KMS-11 (cell line): ENCODE results near the gene FAM222A.

Experiments
- H2AFZ ChIP-seq: fragments of 200-600 bp; sonication (generic); 2 replicates; pipeline ENCODE4 v1.6.1; 2016; ENCODE audit warnings: antibody characterized with exemption, mixed run types, low read depth
- H3K27ac ChIP-seq: fragments of 200-600 bp; sonication (generic); 2 replicates; pipeline ENCODE4 v1.6.1; 2016; ENCODE audit warnings: mild to moderate bottlenecking, mixed run types
- H3K27me3 ChIP-seq: fragments of 200-600 bp; sonication (generic); 2 replicates; pipeline ENCODE4 v1.6.1; 2017; ENCODE audit warnings: mild to moderate bottlenecking, low read depth, mixed run types, moderate library complexity; ENCODE audit not compliant: insufficient read depth
- H3K36me3 ChIP-seq: fragments of 200-600 bp; sonication (generic); 2 replicates; pipeline ENCODE4 v1.6.1; 2017; ENCODE audit warnings: mild to moderate bottlenecking, mixed run types; ENCODE audit not compliant: insufficient read depth
- H3K4me1 ChIP-seq: fragments of 200-600 bp; sonication (generic); 2 replicates; pipeline ENCODE4 v1.6.1; 2016; ENCODE audit warnings: mild to moderate bottlenecking, low read depth, mixed run types; ENCODE audit not compliant: poor library complexity, severe bottlenecking
- H3K4me2 ChIP-seq: fragments of 200-600 bp; sonication (generic); 2 replicates; pipeline ENCODE4 v1.7.0; 2016; ENCODE audit warnings: mild to moderate bottlenecking, mixed run types
- H3K4me3 ChIP-seq: fragments of 200-600 bp; sonication (generic); IDR thresholded peaks from 2 replicates; pipeline ENCODE4 v1.6.1; 2017; ENCODE audit warnings: low read depth, low read length, mixed read lengths; ENCODE audit not compliant: insufficient read depth
- H3K79me2 ChIP-seq: fragments of 200-600 bp; sonication (generic); 2 replicates; pipeline ENCODE4 v1.6.1; 2016; ENCODE audit warnings: low read depth, mixed run types; ENCODE audit not compliant: insufficient read depth
- H3K9ac ChIP-seq: fragments of 200-600 bp; sonication (generic); 2 replicates; pipeline ENCODE4 v1.6.1; 2016; ENCODE audit warnings: mild to moderate bottlenecking, mixed run types
- H4K20me1 ChIP-seq: fragments of 200-600 bp; sonication (generic); 2 replicates; pipeline ENCODE4 v1.6.1; 2016; ENCODE audit warnings: mild to moderate bottlenecking, mixed run types; ENCODE audit not compliant: insufficient read depth
- TF ChIP-seq, protein P1 (sequence below): fragments of 200-600 bp; sonication (generic); conservative IDR thresholded peaks from 2 replicates; pipeline ENCODE4 v1.6.1; 2017; ENCODE audit warnings: low read depth, mild to moderate bottlenecking, antibody characterized with exemption, low read length, moderate library complexity, mixed read lengths

FAM222A gene

GRCh38 chr12:109813810-109814416 is 100.3 kb downstream of the FAM222A start:
- H3K27me3 ChIP-seq, result no peaks in the 10 kb centered on the region
- TF ChIP-seq, protein P1, sequence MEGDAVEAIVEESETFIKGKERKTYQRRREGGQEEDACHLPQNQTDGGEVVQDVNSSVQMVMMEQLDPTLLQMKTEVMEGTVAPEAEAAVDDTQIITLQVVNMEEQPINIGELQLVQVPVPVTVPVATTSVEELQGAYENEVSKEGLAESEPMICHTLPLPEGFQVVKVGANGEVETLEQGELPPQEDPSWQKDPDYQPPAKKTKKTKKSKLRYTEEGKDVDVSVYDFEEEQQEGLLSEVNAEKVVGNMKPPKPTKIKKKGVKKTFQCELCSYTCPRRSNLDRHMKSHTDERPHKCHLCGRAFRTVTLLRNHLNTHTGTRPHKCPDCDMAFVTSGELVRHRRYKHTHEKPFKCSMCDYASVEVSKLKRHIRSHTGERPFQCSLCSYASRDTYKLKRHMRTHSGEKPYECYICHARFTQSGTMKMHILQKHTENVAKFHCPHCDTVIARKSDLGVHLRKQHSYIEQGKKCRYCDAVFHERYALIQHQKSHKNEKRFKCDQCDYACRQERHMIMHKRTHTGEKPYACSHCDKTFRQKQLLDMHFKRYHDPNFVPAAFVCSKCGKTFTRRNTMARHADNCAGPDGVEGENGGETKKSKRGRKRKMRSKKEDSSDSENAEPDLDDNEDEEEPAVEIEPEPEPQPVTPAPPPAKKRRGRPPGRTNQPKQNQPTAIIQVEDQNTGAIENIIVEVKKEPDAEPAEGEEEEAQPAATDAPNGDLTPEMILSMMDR, result no peak

GRCh38 chr12:109814600-109815150 is 101.0 kb downstream of the FAM222A start:
- H4K20me1 ChIP-seq, result no peaks in the 10 kb centered on the region
- H3K4me2 ChIP-seq, result no peak overlapping the region
- H2AFZ ChIP-seq, result no peak overlapping the region
- no peaks in the 10 kb centered on the region for H3K36me3 ChIP-seq
- no peaks in the 10 kb centered on the region for H3K27me3 ChIP-seq
- TF ChIP-seq, protein P1, result no peak
- H3K4me1 ChIP-seq, result no peaks in the 10 kb centered on the region
- no peak overlapping the region for H3K9ac ChIP-seq
- no peaks in the 10 kb centered on the region for H3K79me2 ChIP-seq
- no peak overlapping the region for H3K4me3 ChIP-seq
- H3K27ac ChIP-seq, result no peak overlapping the region

More at GRCh38 chr12:109813810-109814416, 100.3 kb downstream of the FAM222A start:
- Histone ChIP-seq H3K9ac (no peak overlapping the region), H3K4me3 (no peak overlapping the region), H3K36me3 (no peaks in the 10 kb centered on the region), H3K4me2 (no peak overlapping the region), H3K4me1 (no peaks in the 10 kb centered on the region), H2AFZ (no peak overlapping the region), H4K20me1 (no peaks in the 10 kb centered on the region), H3K79me2 (no peaks in the 10 kb centered on the region), H3K27ac (no peak overlapping the region)

DNA sequence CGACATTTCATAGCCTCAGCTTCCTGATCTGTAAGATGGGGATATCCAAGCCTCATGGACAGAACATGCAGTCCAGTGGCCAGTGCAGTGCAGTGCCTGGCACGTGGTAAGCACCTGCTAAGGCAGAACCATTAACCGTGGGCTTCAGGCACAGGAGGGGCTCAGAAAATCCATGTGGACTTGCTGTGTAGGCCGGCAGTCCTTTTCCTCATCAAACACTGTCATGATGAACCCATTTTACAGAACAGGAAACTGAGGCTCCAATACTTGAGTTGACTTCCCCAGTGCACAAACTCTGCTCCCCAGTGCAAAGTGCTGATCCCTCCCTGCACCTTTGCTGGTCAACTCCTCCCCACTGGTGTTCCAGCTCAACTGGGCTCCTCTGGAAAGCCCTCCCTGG is 101.6 kb downstream of the FAM222A start:
- Histone ChIP-seq H3K27ac (no peak overlapping the region), H3K27me3 (peaks cover 2% of the 10 kb centered on the region; the same call in 1 of the 2 replicates), H3K36me3 (no peaks in the 10 kb centered on the region), H2AFZ (no peak overlapping the region), H3K4me3 (no peak overlapping the region), H3K9ac (no peak overlapping the region), H3K79me2 (no peaks in the 10 kb centered on the region), H3K4me2 (no peak overlapping the region), H4K20me1 (no peaks in the 10 kb centered on the region), H3K4me1 (no peaks in the 10 kb centered on the region)
- TF ChIP-seq, protein P1, result no peak

- Histone ChIP-seq H3K4me1 (no peaks in the 10 kb centered on the region), H3K79me2 (no peaks in the 10 kb centered on the region), H4K20me1 (no peaks in the 10 kb centered on the region), H3K27ac (no peak overlapping the region), H3K27me3 (peaks cover 2% of the 10 kb centered on the region; the same call in 1 of the 2 replicates), H3K4me2 (no peak overlapping the region), H2AFZ (no peak overlapping the region), H3K36me3 (no peaks in the 10 kb centered on the region), H3K9ac (no peak overlapping the region), H3K4me3 (no peak overlapping the region)
- TF ChIP-seq, protein P1, result no peak
These were observed 102.4 kb downstream of the FAM222A start for GRCh38 chr12:109815757-109816617.
